Keratinocyte (primary cell): ENCODE measurements around the gene MIER2. TPM values are rescaled to one million over a fixed set of nuclear protein-coding genes. Genes with fewer than 3 reads are reported as not detected.

Experiments used
- DNase-seq: peaks from one replicate; pipeline ENCODE4 v3.0.0-alpha.2; 2011; ENCODE audit warnings: low read depth, missing footprints, low spot score
- FAIRE-seq: peaks from 2 replicates; lab custom pipeline; 2011; peaks lifted over from hg19 to GRCh38; lab: Jason Lieb, UNC
- H2AFZ ChIP-seq: 2 replicates; pipeline ENCODE4 v1.6.0; 2012; ENCODE audit warnings: low read length, control low read depth, inconsistent platforms; ENCODE audit not compliant: control insufficient read depth
- H3K27ac ChIP-seq: 2 replicates; pipeline ENCODE4 v1.5.1; 2011; ENCODE audit warnings: low read length; ENCODE audit not compliant: control insufficient read depth, insufficient read depth
- H3K27me3 ChIP-seq: 3 replicates; pipeline ENCODE4 v1.6.0; 2011; ENCODE audit warnings: low read length; ENCODE audit not compliant: control insufficient read depth, insufficient read depth; ENCODE audit errors: extremely low read depth
- H3K36me3 ChIP-seq, 2 experiments: 2 replicates in 1 of 2; 3 replicates in 1 of 2; pipeline ENCODE4 v1.5.1; 2011; ENCODE audit warnings: low read length in 2 of 2, mild to moderate bottlenecking in 1 of 2; ENCODE audit not compliant: control insufficient read depth in 2 of 2, insufficient read depth in 2 of 2; ENCODE audit errors: extremely low read depth in 1 of 2
- H3K4me1 ChIP-seq: 3 replicates; pipeline ENCODE4 v1.5.1; 2011; ENCODE audit warnings: low read length; ENCODE audit not compliant: control insufficient read depth, insufficient read depth; ENCODE audit errors: extremely low read depth
- H3K4me2 ChIP-seq: 3 replicates; pipeline ENCODE4 v1.6.0; 2011; ENCODE audit warnings: low read depth, low read length; ENCODE audit not compliant: control insufficient read depth, insufficient read depth; ENCODE audit errors: extremely low read depth
- H3K4me3 ChIP-seq, 3 experiments: fragments of 200-600 bp in 1 of 3; sonication (generic) in 1 of 3; 2 replicates in 2 of 3; 3 replicates in 1 of 3; pipeline ENCODE4 v1.5.1; 2011 to 2016; ENCODE audit warnings: low read length in 3 of 3, mild to moderate bottlenecking in 3 of 3, control low read depth in 2 of 3, inconsistent platforms in 1 of 3, low read depth in 1 of 3, mixed read lengths in 1 of 3, mixed run types in 1 of 3, moderate library complexity in 1 of 3; ENCODE audit not compliant: control insufficient read depth in 2 of 3, insufficient read depth in 2 of 3; ENCODE audit errors: extremely low read depth in 1 of 3
- H3K79me2 ChIP-seq: 2 replicates; pipeline ENCODE4 v1.6.0; 2012; ENCODE audit warnings: low read length; ENCODE audit not compliant: control insufficient read depth, insufficient read depth
- H3K9ac ChIP-seq: 3 replicates; pipeline ENCODE4 v1.6.0; 2011; ENCODE audit warnings: low read length; ENCODE audit not compliant: control insufficient read depth, insufficient read depth; ENCODE audit errors: extremely low read depth
- H3K9me1 ChIP-seq: 3 replicates; pipeline ENCODE4 v1.6.0; 2011; ENCODE audit warnings: low read length; ENCODE audit not compliant: control insufficient read depth, insufficient read depth; ENCODE audit errors: extremely low read depth
- H3K9me3 ChIP-seq: 2 replicates; pipeline ENCODE4 v1.5.1; 2012; ENCODE audit warnings: low read depth, low read length; ENCODE audit not compliant: control insufficient read depth
- H4K20me1 ChIP-seq: 3 replicates; pipeline ENCODE4 v1.6.0; 2011; ENCODE audit warnings: low read length; ENCODE audit not compliant: control insufficient read depth, insufficient read depth; ENCODE audit errors: extremely low read depth
- EZH2 ChIP-seq: IDR thresholded peaks from one replicate; pipeline ENCODE4 v1.6.1; 2012; ENCODE audit warnings: inconsistent platforms, mild to moderate bottlenecking, low read length, moderate library complexity
- dilution Hi-C: fragments of 300-500 bp; cut with MboI; formaldehyde crosslinking; loops from one replicate; pipeline ENCODE4 v1.7.0; 2020; ENCODE audit warnings: low sequenced_read_pairs; ENCODE audit not compliant: extremely low pct_ligation_motif_present
- polyA plus RNA-seq, 5 experiments: library from polyadenylated mRNA; depleted of rRNA in 3 of 5; stranded (reverse) in 3 of 5; stranded (forward) in 1 of 5; unstranded in 1 of 5; fragments of >200 nt; gene quantifications; 1 replicate in 1 of 5; 2 replicates in 3 of 5; 3 replicates in 1 of 5; pipeline versions ENCODE4 v1.2.1 to v1.2.3, GENCODE V29; 2011 to 2012; ENCODE audit warnings: missing spikeins in 2 of 5, low read depth in 1 of 5, low replicate concordance in 1 of 5
- TF ChIP-seq, protein P1 (sequence below), 3 experiments: IDR thresholded peaks in 1 of 3; conservative IDR thresholded peaks in 1 of 3; optimal IDR thresholded peaks in 1 of 3; 2 replicates in 2 of 3; 3 replicates in 1 of 3; pipeline versions ENCODE3 to v1.5.1; 2011; ENCODE audit warnings: low read length in 3 of 3, mild to moderate bottlenecking in 3 of 3, moderate library complexity in 2 of 3, control low read depth in 1 of 3, inconsistent platforms in 1 of 3; ENCODE audit not compliant: insufficient read depth in 2 of 3; ENCODE audit errors: extremely low read depth in 1 of 3

The MIER2 gene
- polyA plus RNA-seq, 1 donor (not counting 4 experiments of a cell fraction or from before 2014, with no cell fraction given): 16.3 TPM

DNA sequence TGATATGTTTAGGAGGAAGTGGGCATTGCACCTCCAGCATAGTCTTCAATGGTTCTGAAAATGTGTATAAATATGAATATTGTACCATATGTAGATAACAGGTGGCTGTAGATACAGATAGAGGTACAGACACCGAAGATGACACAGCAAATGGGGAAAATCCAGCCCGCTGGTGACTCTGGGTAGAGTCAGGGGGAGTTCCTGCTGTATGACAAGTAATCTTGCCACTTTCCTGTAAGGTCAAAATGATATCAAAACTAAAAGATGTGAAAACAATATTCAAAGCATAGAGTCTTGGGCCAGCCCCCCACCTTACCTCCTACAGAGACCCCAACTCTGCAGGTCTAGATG lies 46.6 kb upstream of the MIER2 start:
- no peak overlapping the region for H3K27ac ChIP-seq
- no peaks in the 10 kb centered on the region for H4K20me1 ChIP-seq
- H3K27me3 ChIP-seq: no peaks in the 10 kb centered on the region
- H3K4me3 ChIP-seq: no peak overlapping the region
- FAIRE-seq (no peak), DNase-seq (no peak)
- H3K9ac ChIP-seq: no peak overlapping the region
- no peaks in the 10 kb centered on the region for H3K9me1 ChIP-seq
- dilution Hi-C loops: no loop called here
- H3K4me1 ChIP-seq: peaks cover 5% of the 10 kb centered on the region
- no peaks in the 10 kb centered on the region for H3K36me3 ChIP-seq
- peaks cover 10% of the 10 kb centered on the region for H3K9me3 ChIP-seq
- TF ChIP-seq, protein P1, sequence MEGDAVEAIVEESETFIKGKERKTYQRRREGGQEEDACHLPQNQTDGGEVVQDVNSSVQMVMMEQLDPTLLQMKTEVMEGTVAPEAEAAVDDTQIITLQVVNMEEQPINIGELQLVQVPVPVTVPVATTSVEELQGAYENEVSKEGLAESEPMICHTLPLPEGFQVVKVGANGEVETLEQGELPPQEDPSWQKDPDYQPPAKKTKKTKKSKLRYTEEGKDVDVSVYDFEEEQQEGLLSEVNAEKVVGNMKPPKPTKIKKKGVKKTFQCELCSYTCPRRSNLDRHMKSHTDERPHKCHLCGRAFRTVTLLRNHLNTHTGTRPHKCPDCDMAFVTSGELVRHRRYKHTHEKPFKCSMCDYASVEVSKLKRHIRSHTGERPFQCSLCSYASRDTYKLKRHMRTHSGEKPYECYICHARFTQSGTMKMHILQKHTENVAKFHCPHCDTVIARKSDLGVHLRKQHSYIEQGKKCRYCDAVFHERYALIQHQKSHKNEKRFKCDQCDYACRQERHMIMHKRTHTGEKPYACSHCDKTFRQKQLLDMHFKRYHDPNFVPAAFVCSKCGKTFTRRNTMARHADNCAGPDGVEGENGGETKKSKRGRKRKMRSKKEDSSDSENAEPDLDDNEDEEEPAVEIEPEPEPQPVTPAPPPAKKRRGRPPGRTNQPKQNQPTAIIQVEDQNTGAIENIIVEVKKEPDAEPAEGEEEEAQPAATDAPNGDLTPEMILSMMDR (optimal IDR thresholded peaks at IDR 0.05 in 1 of 3, IDR thresholded peaks at IDR 0.05 in 1 of 3, conservative IDR thresholded peaks at IDR 0.05 in 1 of 3; ENCODE audit: extremely low read depth in 1 of 3, insufficient read depth in 2 of 3, low read length in 3 of 3): no peak
- no peak for TF ChIP-seq EZH2
- H3K4me2 ChIP-seq: no peak overlapping the region
- no peaks in the 10 kb centered on the region for H3K79me2 ChIP-seq
- no peak overlapping the region for H2AFZ ChIP-seq

DNA sequence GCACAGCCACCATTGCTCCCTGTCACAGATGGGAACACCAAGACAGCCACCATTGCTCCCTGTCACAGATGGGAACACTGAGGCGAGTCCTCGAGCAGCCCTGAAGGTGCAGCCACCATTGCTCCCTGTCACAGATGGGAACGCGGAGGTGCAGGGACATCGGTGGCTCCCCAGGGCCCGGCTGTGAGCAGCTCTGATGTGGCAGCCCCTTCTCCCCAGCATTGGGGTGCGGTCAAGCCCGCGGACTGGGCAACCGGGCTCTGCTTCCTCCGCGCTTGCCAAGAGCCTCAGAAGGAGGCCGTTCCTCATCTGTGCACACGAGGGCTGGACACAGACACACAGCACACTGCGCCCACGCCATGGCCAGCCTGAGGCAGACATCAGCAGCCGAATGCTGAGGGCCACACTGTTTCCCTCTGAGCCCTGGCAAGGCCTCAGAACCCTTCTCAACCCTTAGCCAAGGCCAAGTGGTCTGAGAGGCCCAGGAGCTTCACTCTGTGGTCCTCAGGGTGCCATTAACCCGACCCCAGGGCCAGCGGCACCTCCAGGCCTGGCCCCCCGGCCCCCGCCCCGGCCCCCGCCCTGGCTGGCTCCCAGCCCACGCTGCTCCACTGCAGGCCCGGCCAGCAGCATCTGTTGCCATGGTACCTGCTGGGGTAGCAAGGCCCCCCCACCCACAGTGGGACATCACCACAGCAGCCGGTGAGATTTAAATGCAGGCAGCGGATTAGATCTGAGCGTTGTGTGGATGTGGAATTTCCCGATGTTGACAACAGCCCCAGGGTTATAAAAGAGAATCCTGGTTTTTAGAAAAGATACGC lies 46.0 kb upstream of the MIER2 start:
- H2AFZ ChIP-seq: no peak overlapping the region
- peaks cover 6% of the 10 kb centered on the region for H3K4me1 ChIP-seq
- no peak overlapping the region for H3K4me2 ChIP-seq
- no peaks in the 10 kb centered on the region for H3K79me2 ChIP-seq
- peaks cover 8% of the 10 kb centered on the region for H3K9me3 ChIP-seq
- H3K27me3 ChIP-seq: no peaks in the 10 kb centered on the region
- H3K36me3 ChIP-seq: no peaks in the 10 kb centered on the region
- no peak for FAIRE-seq
- no peak for DNase-seq
- no peak overlapping the region for H3K9ac ChIP-seq
- H3K4me3 ChIP-seq: no peak overlapping the region
- H4K20me1 ChIP-seq: no peaks in the 10 kb centered on the region
- no peaks in the 10 kb centered on the region for H3K9me1 ChIP-seq
- dilution Hi-C loops: no loop called here
- H3K27ac ChIP-seq: no peak overlapping the region
- TF ChIP-seq, protein P1 (optimal IDR thresholded peaks at IDR 0.05 in 1 of 3, IDR thresholded peaks at IDR 0.05 in 1 of 3, conservative IDR thresholded peaks at IDR 0.05 in 1 of 3; ENCODE audit: extremely low read depth in 1 of 3, insufficient read depth in 2 of 3, low read length in 3 of 3): no peak
- TF ChIP-seq EZH2: no peak
